ENCODE results near the gene KCNG2.

Gene KCNG2

GRCh38 chr18:79914614-79915160, 116.9 kb downstream of the KCNG2 start:
- no peak for DNase-seq

- no peak for DNase-seq
Measured at GRCh38 chr18:79915161-79916127, 117.7 kb downstream of the KCNG2 start.

- no peak for DNase-seq
Measured at GRCh38 chr18:79916128-79916494, 118.4 kb downstream of the KCNG2 start.

GRCh38 chr18:79916546-79917168, 118.9 kb downstream of the KCNG2 start:
- no peak for DNase-seq

- no peak for DNase-seq
Measured at GRCh38 chr18:79917169-79917852, 119.6 kb downstream of the KCNG2 start.

- no peak for DNase-seq
Measured at GRCh38 chr18:79917853-79918614, 120.3 kb downstream of the KCNG2 start.

- DNase-seq, result no peak
Measured at GRCh38 chr18:79918615-79919011, 120.9 kb downstream of the KCNG2 start.

GRCh38 chr18:79919089-79919488, 121.4 kb downstream of the KCNG2 start:
- DNase-seq, result no peak

- DNase-seq, result no peak
Measured at GRCh38 chr18:79921984-79922965, 124.5 kb downstream of the KCNG2 start.

- DNase-seq, result no peak
Measured at GRCh38 chr18:79922971-79923411, 125.3 kb downstream of the KCNG2 start.

- no peak for DNase-seq
Measured at GRCh38 chr18:79923896-79924585, 126.3 kb downstream of the KCNG2 start.

- peak; percentile 59 for DNase-seq
Measured at GRCh38 chr18:79924814-79925731, 127.3 kb downstream of the KCNG2 start.

- DNase-seq, result no peak
Measured at GRCh38 chr18:79926306-79926705, 128.6 kb downstream of the KCNG2 start.

GRCh38 chr18:79926715-79927606, 129.2 kb downstream of the KCNG2 start:
- DNase-seq, result peak; percentile 91

GRCh38 chr18:79927607-79928562, 130.1 kb downstream of the KCNG2 start:
- peak; percentile 86 for DNase-seq

- DNase-seq, result no peak
Measured at GRCh38 chr18:79928563-79928960, 130.8 kb downstream of the KCNG2 start.

GRCh38 chr18:79930020-79930642, 132.4 kb downstream of the KCNG2 start:
- no peak for DNase-seq
